ENCODE measurements around the gene PROZ.

The PROZ gene

DNA sequence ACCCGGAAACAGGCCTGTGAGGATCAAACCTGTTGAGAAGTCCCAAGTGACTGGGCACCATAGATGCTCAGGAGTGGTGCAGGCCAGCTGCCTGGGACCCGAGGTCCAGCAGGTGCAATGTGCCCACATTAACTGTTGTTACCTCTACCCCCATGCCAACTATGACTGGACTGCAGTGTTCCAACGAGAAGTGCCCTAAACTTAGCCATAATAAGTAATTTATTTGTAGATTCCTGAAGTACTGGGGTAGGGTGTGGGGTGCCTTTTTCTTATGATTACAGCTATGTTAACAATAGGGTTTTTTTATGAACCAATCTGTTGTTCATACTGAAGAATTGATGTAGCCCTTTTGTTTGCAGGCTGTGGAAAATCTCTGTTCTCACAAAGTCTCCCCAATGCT lies 60.1 kb downstream of the PROZ start:
- peaks cover 28% of the 10 kb centered on the region for H4K20me1 ChIP-seq (ENCODE audit: insufficient read depth, low read length)
- no peak for DNase-seq
- no peaks in the 10 kb centered on the region; the same call in 1 of the 2 replicates for H3K36me3 ChIP-seq (replicated peaks; ENCODE audit: insufficient read depth, low read length)
- H3F3A ChIP-seq (ENCODE audit: insufficient read depth, low read length), result no peaks in the 10 kb centered on the region
- H3K4me3 ChIP-seq (ENCODE audit: low read length), result no peak overlapping the region
- H3K9me2 ChIP-seq (replicated peaks; ENCODE audit: insufficient read depth, low read length), result no peaks in the 10 kb centered on the region
- no peak overlapping the region for H3K9ac ChIP-seq (ENCODE audit: low read length)
- H3K9me3 ChIP-seq (replicated peaks; ENCODE audit: insufficient read depth, low read length), result no peaks in the 10 kb centered on the region
- no peaks in the 10 kb centered on the region for H3K27me3 ChIP-seq (replicated peaks; ENCODE audit: insufficient read depth, low read length)
- peaks cover 99% of the 10 kb centered on the region for H3K79me2 ChIP-seq (ENCODE audit: low read length)
- H3K27ac ChIP-seq (ENCODE audit: low read length), result no peak overlapping the region
- TF ChIP-seq EZH2 (optimal IDR thresholded peaks at IDR 0.05; ENCODE audit: low read depth, low read length) (no peak), EZH2phosphoT487 (IDR thresholded peaks at IDR 0.05; ENCODE audit: low read length) (no peak)
- TF ChIP-seq, protein P1, sequence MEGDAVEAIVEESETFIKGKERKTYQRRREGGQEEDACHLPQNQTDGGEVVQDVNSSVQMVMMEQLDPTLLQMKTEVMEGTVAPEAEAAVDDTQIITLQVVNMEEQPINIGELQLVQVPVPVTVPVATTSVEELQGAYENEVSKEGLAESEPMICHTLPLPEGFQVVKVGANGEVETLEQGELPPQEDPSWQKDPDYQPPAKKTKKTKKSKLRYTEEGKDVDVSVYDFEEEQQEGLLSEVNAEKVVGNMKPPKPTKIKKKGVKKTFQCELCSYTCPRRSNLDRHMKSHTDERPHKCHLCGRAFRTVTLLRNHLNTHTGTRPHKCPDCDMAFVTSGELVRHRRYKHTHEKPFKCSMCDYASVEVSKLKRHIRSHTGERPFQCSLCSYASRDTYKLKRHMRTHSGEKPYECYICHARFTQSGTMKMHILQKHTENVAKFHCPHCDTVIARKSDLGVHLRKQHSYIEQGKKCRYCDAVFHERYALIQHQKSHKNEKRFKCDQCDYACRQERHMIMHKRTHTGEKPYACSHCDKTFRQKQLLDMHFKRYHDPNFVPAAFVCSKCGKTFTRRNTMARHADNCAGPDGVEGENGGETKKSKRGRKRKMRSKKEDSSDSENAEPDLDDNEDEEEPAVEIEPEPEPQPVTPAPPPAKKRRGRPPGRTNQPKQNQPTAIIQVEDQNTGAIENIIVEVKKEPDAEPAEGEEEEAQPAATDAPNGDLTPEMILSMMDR (IDR thresholded peaks at IDR 0.05; ENCODE audit: low read length), result no peak
- no peak overlapping the region for H3K4me2 ChIP-seq (ENCODE audit: low read depth, low read length)
- H2AFZ ChIP-seq (ENCODE audit: low read length), result no peak overlapping the region
- no peaks in the 10 kb centered on the region for H3K4me1 ChIP-seq (ENCODE audit: low read length)

DNA sequence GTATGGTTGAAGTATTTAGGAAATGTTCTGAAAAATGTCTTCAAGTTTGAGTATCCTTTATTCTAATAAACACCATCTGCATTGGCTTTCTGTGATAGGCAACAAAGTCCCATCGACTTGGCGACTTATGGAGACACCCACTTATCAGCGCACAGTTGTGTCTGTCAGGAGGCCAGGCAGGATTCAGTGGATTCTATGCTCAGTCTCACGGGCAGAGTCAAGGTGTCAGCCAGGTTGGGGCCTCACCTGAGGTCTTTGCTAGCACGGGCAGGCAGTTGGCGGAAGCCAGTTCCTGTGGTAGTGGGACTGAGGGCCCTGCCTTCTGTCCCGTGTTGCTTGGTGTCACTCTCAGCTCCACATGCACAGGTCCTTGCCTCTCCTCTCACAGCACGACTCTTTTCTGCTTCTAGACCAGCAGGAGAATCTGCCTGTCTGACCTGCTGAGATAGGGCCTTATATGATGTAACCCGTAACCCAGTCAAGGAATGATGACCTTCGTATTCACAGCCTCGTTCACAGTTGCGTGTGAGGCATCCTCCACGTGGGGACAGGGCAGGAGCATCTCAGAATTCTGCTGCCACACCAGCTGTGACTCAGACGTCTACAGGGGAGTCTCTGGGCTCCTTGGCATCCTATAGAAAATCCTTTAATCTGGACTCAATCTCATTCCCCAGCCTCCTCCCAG lies 61.0 kb downstream of the PROZ start:
- H3K27ac ChIP-seq (ENCODE audit: low read length), result no peak overlapping the region
- no peak for DNase-seq
- no peak for TF ChIP-seq EZH2 (optimal IDR thresholded peaks at IDR 0.05; ENCODE audit: low read depth, low read length)
- no peak for TF ChIP-seq EZH2phosphoT487 (IDR thresholded peaks at IDR 0.05; ENCODE audit: low read length)
- H2AFZ ChIP-seq (ENCODE audit: low read length), result no peak overlapping the region
- H3K9me3 ChIP-seq (replicated peaks; ENCODE audit: insufficient read depth, low read length), result no peaks in the 10 kb centered on the region
- H3K4me1 ChIP-seq (ENCODE audit: low read length), result no peaks in the 10 kb centered on the region
- no peak overlapping the region for H3K4me3 ChIP-seq (ENCODE audit: low read length)
- H3K27me3 ChIP-seq (replicated peaks; ENCODE audit: insufficient read depth, low read length), result no peaks in the 10 kb centered on the region
- H3K9ac ChIP-seq (ENCODE audit: low read length), result no peak overlapping the region
- H3K79me2 ChIP-seq (ENCODE audit: low read length), result peaks cover 95% of the 10 kb centered on the region
- H3K36me3 ChIP-seq (replicated peaks; ENCODE audit: insufficient read depth, low read length), result no peaks in the 10 kb centered on the region; the same call in 1 of the 2 replicates
- H3K9me2 ChIP-seq (replicated peaks; ENCODE audit: insufficient read depth, low read length), result no peaks in the 10 kb centered on the region
- no peaks in the 10 kb centered on the region for H3F3A ChIP-seq (ENCODE audit: insufficient read depth, low read length)
- peaks cover 28% of the 10 kb centered on the region for H4K20me1 ChIP-seq (ENCODE audit: insufficient read depth, low read length)
- H3K4me2 ChIP-seq (ENCODE audit: low read depth, low read length), result no peak overlapping the region

DNA sequence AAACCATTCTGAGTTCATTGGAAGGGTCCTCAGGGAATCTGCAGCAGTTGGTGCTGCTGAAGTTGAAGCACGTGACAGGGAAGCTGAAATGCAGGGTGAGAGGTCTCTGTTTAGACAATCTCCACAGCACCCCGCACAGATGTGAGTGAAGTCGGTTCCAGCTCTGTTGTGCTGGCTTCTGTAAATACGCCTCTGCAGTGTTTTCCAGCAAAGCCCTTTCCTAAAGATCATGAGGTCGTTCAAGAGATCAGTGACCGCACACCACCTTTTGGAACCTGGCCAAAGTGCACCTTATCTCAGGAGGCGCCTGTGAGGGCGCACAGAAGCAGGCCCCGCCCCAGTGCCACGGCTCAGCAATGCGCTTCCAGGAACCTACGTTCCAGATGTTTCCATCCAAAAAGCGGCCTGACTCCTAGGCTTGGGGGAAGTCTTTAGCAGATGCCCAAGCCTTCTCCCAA lies 61.7 kb downstream of the PROZ start:
- no peak overlapping the region for H3K4me2 ChIP-seq (ENCODE audit: low read depth, low read length)
- H3K9ac ChIP-seq (ENCODE audit: low read length), result no peak overlapping the region
- DNase-seq, result no peak
- H4K20me1 ChIP-seq (ENCODE audit: insufficient read depth, low read length), result peaks cover 21% of the 10 kb centered on the region
- H3F3A ChIP-seq (ENCODE audit: insufficient read depth, low read length), result no peaks in the 10 kb centered on the region
- H3K27ac ChIP-seq (ENCODE audit: low read length), result no peak overlapping the region
- TF ChIP-seq, protein P1 (IDR thresholded peaks at IDR 0.05; ENCODE audit: low read length), result no peak
- TF ChIP-seq EZH2phosphoT487 (IDR thresholded peaks at IDR 0.05; ENCODE audit: low read length), result no peak
- no peak for TF ChIP-seq EZH2 (optimal IDR thresholded peaks at IDR 0.05; ENCODE audit: low read depth, low read length)
- H3K79me2 ChIP-seq (ENCODE audit: low read length), result peaks cover 95% of the 10 kb centered on the region
- H3K4me1 ChIP-seq (ENCODE audit: low read length), result no peaks in the 10 kb centered on the region
- no peaks in the 10 kb centered on the region for H3K9me2 ChIP-seq (replicated peaks; ENCODE audit: insufficient read depth, low read length)
- H3K27me3 ChIP-seq (replicated peaks; ENCODE audit: insufficient read depth, low read length), result no peaks in the 10 kb centered on the region
- no peak overlapping the region for H3K4me3 ChIP-seq (ENCODE audit: low read length)
- no peak overlapping the region for H2AFZ ChIP-seq (ENCODE audit: low read length)
- no peaks in the 10 kb centered on the region for H3K9me3 ChIP-seq (replicated peaks; ENCODE audit: insufficient read depth, low read length)
- H3K36me3 ChIP-seq (replicated peaks; ENCODE audit: insufficient read depth, low read length), result no peaks in the 10 kb centered on the region; the same call in 1 of the 2 replicates

DNA sequence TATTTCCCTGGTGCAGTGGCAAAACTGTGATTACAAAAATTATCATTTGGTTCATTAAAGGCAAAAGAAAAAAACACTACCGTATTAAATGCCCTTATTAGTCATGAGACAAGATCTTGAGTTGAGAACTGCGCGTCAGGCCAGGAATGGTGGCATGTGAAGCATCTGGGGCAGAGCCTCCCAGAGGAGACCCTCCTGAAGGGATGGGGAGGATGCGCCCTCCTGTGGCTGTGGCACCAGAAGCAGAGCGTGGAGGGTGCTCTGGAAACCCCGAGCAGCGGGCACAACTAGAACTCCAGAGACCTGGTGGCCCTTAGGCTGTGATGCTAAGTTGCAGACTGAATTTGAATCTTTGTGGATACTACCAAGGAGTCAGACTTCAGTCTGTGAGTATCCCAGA lies 62.4 kb downstream of the PROZ start:
- peaks cover 14% of the 10 kb centered on the region for H4K20me1 ChIP-seq (ENCODE audit: insufficient read depth, low read length)
- no peak overlapping the region for H3K4me2 ChIP-seq (ENCODE audit: low read depth, low read length)
- no peak overlapping the region for H3K4me3 ChIP-seq (ENCODE audit: low read length)
- H3K9me3 ChIP-seq (replicated peaks; ENCODE audit: insufficient read depth, low read length), result no peaks in the 10 kb centered on the region
- H3F3A ChIP-seq (ENCODE audit: insufficient read depth, low read length), result no peaks in the 10 kb centered on the region
- no peak overlapping the region for H3K27ac ChIP-seq (ENCODE audit: low read length)
- no peaks in the 10 kb centered on the region for H3K9me2 ChIP-seq (replicated peaks; ENCODE audit: insufficient read depth, low read length)
- H3K4me1 ChIP-seq (ENCODE audit: low read length), result no peaks in the 10 kb centered on the region
- TF ChIP-seq EZH2 (optimal IDR thresholded peaks at IDR 0.05; ENCODE audit: low read depth, low read length) (no peak), EZH2phosphoT487 (IDR thresholded peaks at IDR 0.05; ENCODE audit: low read length) (no peak)
- TF ChIP-seq, protein P1 (IDR thresholded peaks at IDR 0.05; ENCODE audit: low read length), result no peak
- no peaks in the 10 kb centered on the region for H3K27me3 ChIP-seq (replicated peaks; ENCODE audit: insufficient read depth, low read length)
- DNase-seq, result no peak
- peaks cover 95% of the 10 kb centered on the region for H3K79me2 ChIP-seq (ENCODE audit: low read length)
- H3K36me3 ChIP-seq (replicated peaks; ENCODE audit: insufficient read depth, low read length), result no peaks in the 10 kb centered on the region; the same call in 1 of the 2 replicates
- no peak overlapping the region for H2AFZ ChIP-seq (ENCODE audit: low read length)
- no peak overlapping the region for H3K9ac ChIP-seq (ENCODE audit: low read length)

Measured in MM.1S (cell line).